Measurements from ENCODE around the gene KRTAP5-5.
"Not testable (repeated sequence)": the region's sequence is repeated elsewhere in the genome, so short reads cannot be mapped to it uniquely, and the experiment has no call there.

KRTAP5-5 gene

GRCh38 chr11:1660111-1660867 is 30.7 kb downstream of the KRTAP5-5 start:
- no peak for DNase-seq

- DNase-seq, result not testable (repeated sequence)
Measured at GRCh38 chr11:1661454-1662269, 32.1 kb downstream of the KRTAP5-5 start.

GRCh38 chr11:1662699-1663283 is 33.2 kb downstream of the KRTAP5-5 start:
- DNase-seq, result not testable (repeated sequence)

GRCh38 chr11:1665313-1665712 is 35.7 kb downstream of the KRTAP5-5 start:
- no peak for DNase-seq

- no peak for DNase-seq
Measured at GRCh38 chr11:1667121-1667850, 37.7 kb downstream of the KRTAP5-5 start.

GRCh38 chr11:1667906-1668305 is 38.3 kb downstream of the KRTAP5-5 start:
- DNase-seq, result no peak

GRCh38 chr11:1668911-1669473 is 39.4 kb downstream of the KRTAP5-5 start:
- no peak for DNase-seq

GRCh38 chr11:1669546-1670218 is 40.1 kb downstream of the KRTAP5-5 start:
- no peak for DNase-seq

- not testable (repeated sequence) for DNase-seq
Measured at GRCh38 chr11:1670457-1670856, 40.9 kb downstream of the KRTAP5-5 start.

GRCh38 chr11:1670905-1671371 is 41.4 kb downstream of the KRTAP5-5 start:
- DNase-seq, result no peak

GRCh38 chr11:1671658-1672057 is 42.1 kb downstream of the KRTAP5-5 start:
- no peak for DNase-seq

GRCh38 chr11:1672613-1673350 is 43.2 kb downstream of the KRTAP5-5 start:
- no peak for DNase-seq

- no peak for DNase-seq
Measured at GRCh38 chr11:1673446-1674172, 44.0 kb downstream of the KRTAP5-5 start.

- DNase-seq, result no peak
Measured at GRCh38 chr11:1674173-1675131, 44.9 kb downstream of the KRTAP5-5 start.

GRCh38 chr11:1675536-1676228 is 46.1 kb downstream of the KRTAP5-5 start:
- DNase-seq, result no peak

- no peak for DNase-seq
Measured at GRCh38 chr11:1676229-1676740, 46.7 kb downstream of the KRTAP5-5 start.

GRCh38 chr11:1679881-1680280 is 50.3 kb downstream of the KRTAP5-5 start:
- DNase-seq, result no peak

Data from stimulated activated naive CD4-positive, alpha-beta T cell treated with Interleukin-2 at 50 U/mL for 16 hours (primary cell).